ENCODE measurements around the gene PHB1.
"Not testable (repeated sequence)": the region's sequence is repeated elsewhere in the genome, so short reads cannot be mapped to it uniquely, and the experiment has no call there.

The PHB1 gene

DNA sequence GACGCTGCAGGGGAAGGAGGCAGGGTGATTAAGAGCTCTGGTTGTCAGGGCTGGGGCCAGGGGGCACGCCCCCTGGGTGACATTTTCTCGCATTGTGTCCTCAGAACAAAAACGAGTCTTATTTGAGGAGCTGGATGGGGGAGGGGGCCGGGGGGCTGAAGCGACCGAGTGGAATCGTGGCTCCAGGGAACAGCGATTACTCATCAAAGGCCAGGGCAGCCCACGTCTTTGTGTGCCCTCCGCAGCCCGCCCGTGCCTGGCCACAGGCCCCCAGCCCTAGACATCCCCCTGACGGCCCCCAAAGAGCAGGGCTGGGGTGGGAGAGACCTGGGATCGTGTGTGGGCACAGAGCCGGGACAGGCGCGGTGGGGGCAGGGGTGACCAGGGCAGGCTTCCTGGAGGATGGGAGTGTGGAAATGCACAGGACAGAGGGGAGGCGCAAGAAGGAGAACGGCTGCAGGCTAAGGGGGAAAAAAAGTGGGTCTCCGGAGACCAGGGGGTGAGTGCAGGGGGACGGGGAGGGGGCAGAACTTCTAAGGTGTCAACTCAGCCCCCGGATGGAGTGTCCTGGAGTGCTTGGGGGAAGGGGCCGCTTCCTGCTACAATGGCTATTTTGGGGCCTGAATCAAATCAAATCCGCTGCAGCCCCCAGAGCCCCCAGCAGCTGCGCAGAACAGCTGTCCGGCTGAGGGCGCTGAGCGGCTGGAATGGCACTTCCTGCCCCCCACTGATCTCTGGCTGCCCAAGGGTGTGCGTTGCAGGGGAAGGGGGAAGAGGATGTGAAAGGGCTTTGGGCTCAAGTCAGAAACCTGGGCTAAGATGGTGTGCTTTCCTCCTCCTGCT lies 24.0 kb upstream of the PHB1 start:
- Histone ChIP-seq H3K27me3 (ENCODE audit: control insufficient read depth, insufficient read depth, low read length) (peaks cover 30% of the 10 kb centered on the region), H3K36me3 (ENCODE audit: control insufficient read depth, insufficient read depth, low read length) (no peaks in the 10 kb centered on the region), H3K9me3 (ENCODE audit: control insufficient read depth, insufficient read depth, low read length) (no peaks in the 10 kb centered on the region), H3K4me3 (ENCODE audit: low read depth, low read length) (peak overlapping the region; percentile 54), H3K4me1 (ENCODE audit: control insufficient read depth, insufficient read depth, low read length) (peaks cover 9% of the 10 kb centered on the region), H3K9ac (ENCODE audit: low read depth, low read length) (no peak overlapping the region)

DNA sequence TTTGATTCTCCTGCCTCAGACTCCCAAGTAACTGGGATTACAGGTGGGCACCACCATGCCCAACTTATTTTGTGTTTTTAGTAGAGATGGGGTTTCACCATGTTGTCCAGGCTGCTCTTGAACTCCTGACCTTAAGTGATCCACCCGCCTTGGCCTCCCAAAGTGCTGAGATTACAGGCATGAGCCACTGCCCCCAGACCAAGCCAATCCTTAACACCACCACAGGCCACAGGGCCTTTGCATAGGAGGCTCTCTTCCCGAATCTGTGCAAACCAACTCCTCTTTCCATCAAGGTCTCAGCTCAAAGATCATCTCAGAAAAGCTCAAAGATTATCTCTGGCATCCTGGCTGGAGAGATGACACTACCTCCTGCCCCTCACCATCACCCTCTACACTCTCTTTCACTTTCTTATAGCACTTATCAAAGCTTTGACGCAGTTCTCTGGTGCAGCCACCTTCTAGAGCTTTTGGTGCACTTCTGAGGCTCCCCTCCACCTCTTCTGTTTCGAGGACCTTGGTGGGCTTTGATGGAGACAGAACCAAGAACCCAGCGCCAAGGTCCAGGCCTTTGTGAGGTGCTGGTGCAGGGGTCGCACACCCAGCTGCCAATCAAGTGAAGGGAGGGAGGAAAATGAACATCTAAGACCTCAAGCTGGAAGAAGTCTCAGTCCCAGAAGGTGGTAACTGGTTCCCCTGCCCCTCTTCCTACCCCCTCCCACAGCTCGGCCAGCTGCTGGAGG lies 23.2 kb upstream of the PHB1 start:
- H3K9ac ChIP-seq (ENCODE audit: low read depth, low read length), result no peak overlapping the region

DNA sequence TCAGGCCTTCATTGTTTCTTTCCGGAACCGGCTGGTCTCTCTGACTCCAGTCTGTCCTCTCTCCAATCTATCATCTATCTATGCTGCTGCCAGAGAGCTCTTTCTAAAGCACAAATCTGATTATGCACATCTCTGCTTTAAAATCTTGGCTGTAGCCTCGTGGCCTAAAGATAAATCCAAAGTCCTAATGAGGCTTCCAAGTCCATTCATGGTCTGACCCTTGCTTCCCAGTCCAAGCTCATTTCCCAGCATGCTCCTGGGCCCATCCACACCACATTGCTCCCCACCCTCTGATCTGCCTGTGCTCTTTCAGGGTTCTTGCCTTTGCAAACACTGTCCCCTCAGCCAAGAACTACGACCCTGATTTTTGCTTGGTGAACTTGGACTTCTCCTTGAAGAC lies 21.5 kb upstream of the PHB1 start:
- no peak overlapping the region for H3K4me3 ChIP-seq (ENCODE audit: low read depth, low read length)
- H3K9ac ChIP-seq (ENCODE audit: low read depth, low read length), result no peak overlapping the region
- peaks cover 9% of the 10 kb centered on the region for H3K4me1 ChIP-seq (ENCODE audit: control insufficient read depth, insufficient read depth, low read length)
- peaks cover 27% of the 10 kb centered on the region for H3K27me3 ChIP-seq (ENCODE audit: control insufficient read depth, insufficient read depth, low read length)
- no peaks in the 10 kb centered on the region for H3K9me3 ChIP-seq (ENCODE audit: control insufficient read depth, insufficient read depth, low read length)
- no peaks in the 10 kb centered on the region for H3K36me3 ChIP-seq (ENCODE audit: control insufficient read depth, insufficient read depth, low read length)

More for the DNA sequence above, 23.2 kb upstream of the PHB1 start:
- Histone ChIP-seq H3K4me1 (ENCODE audit: control insufficient read depth, insufficient read depth, low read length) (peaks cover 9% of the 10 kb centered on the region), H3K4me3 (ENCODE audit: low read depth, low read length) (peak overlapping the region; percentile 54), H3K9me3 (ENCODE audit: control insufficient read depth, insufficient read depth, low read length) (no peaks in the 10 kb centered on the region), H3K36me3 (ENCODE audit: control insufficient read depth, insufficient read depth, low read length) (no peaks in the 10 kb centered on the region), H3K27me3 (ENCODE audit: control insufficient read depth, insufficient read depth, low read length) (peaks cover 30% of the 10 kb centered on the region)

DNA sequence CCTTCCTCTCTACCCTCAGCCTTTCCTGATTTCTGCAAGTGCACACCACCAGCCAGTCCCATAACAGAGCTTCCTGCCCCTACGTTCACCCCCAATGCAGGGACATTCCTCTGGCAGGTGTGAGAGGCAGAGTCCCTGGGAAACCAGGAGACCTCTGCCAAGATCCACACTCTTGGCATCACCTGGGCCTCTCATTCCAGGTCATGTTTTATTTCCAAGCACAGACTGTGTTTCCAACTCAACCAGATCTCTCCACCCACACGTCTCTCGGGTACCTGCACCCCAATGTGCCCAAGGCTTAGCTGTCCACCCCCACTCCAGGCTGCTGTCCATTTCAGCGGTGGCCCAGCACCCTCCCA lies 21.0 kb upstream of the PHB1 start:
- H3K4me1 ChIP-seq (ENCODE audit: control insufficient read depth, insufficient read depth, low read length), result peaks cover 9% of the 10 kb centered on the region
- H3K27me3 ChIP-seq (ENCODE audit: control insufficient read depth, insufficient read depth, low read length), result peaks cover 27% of the 10 kb centered on the region
- H3K36me3 ChIP-seq (ENCODE audit: control insufficient read depth, insufficient read depth, low read length), result no peaks in the 10 kb centered on the region
- H3K9me3 ChIP-seq (ENCODE audit: control insufficient read depth, insufficient read depth, low read length), result no peaks in the 10 kb centered on the region
- no peak overlapping the region for H3K4me3 ChIP-seq (ENCODE audit: low read depth, low read length)
- H3K9ac ChIP-seq (ENCODE audit: low read depth, low read length), result no peak overlapping the region

DNA sequence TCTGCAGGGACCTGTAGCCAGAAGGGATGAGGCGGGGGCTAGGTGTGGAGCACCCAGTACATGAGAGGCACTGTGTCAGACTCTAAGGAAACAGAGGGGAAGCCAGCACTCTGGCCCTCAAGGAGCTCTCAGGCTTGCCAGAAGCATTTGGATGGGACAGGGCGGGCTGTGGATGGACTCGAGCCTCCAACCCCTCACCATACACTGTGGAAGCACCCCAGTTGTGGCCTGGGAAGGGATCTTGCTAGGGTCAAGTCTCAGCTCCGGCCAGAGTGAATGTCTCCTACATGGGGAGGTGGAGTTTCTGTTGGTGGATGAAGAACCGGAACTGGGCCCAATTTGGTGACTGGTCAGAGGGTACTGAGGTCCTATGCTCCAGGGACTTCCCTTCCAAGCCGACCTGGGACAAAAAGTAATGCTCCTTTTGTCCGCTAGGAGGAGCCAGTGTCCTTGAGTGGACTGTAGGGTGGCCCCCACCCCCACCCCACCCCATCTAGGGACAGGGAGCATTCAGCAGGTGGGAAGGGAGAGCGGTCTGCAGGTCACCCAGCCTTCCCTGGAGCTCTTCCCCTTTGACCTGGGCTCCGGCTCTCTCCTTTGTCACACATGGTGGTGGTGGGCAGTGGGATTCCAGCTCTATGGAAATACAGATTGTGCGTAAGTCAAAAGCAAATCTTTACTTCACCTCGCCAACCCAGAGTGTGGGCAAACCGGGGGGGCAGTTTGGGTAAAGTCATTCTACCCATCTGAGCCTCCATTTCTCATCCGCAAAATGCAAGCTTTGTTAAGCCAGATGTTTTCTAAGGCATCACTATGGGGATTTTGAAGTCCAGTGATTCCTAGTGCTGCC lies 20.4 kb upstream of the PHB1 start:
- H3K4me1 ChIP-seq (ENCODE audit: control insufficient read depth, insufficient read depth, low read length), result peaks cover 9% of the 10 kb centered on the region
- H3K36me3 ChIP-seq (ENCODE audit: control insufficient read depth, insufficient read depth, low read length), result no peaks in the 10 kb centered on the region
- peaks cover 27% of the 10 kb centered on the region for H3K27me3 ChIP-seq (ENCODE audit: control insufficient read depth, insufficient read depth, low read length)
- H3K9ac ChIP-seq (ENCODE audit: low read depth, low read length), result no peak overlapping the region
- no peaks in the 10 kb centered on the region for H3K9me3 ChIP-seq (ENCODE audit: control insufficient read depth, insufficient read depth, low read length)
- no peak overlapping the region for H3K4me3 ChIP-seq (ENCODE audit: low read depth, low read length)

DNA sequence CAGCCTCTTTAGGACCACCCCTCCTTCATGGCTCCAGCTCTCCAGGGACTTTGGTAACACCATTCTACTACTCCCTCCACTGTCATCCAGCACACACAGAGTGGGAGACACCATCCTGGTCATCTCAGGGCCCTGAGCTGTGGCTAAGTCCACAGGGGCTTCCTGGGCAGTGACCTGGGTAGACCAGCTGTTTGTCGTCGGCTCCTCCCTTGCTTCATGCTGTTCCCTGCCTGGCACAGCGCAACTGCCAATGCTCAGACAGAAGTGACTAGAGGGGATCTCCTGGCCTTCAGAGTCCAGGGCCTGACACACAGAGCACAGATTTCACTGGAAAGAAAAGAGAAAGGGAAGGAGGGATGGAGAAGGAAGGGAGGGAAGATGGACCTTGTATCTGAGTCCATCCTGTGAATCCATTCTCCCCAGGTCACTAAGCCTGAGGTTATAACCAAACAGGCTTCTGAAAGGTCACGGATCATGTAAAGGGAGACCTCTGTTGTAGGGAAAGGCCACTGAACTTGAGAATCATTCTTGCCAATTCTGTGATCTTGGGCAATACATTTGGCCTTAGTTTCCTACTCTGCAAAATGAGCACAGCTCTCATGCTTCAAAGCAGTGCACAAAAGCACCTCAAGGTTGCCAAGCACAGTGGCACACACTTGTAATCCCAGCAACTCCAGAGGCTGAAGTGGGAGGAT lies 18.5 kb upstream of the PHB1 start:
- Histone ChIP-seq H3K4me1 (ENCODE audit: control insufficient read depth, insufficient read depth, low read length) (peaks cover 5% of the 10 kb centered on the region), H3K4me3 (ENCODE audit: low read depth, low read length) (no peak overlapping the region), H3K27me3 (ENCODE audit: control insufficient read depth, insufficient read depth, low read length) (peaks cover 18% of the 10 kb centered on the region)

DNA sequence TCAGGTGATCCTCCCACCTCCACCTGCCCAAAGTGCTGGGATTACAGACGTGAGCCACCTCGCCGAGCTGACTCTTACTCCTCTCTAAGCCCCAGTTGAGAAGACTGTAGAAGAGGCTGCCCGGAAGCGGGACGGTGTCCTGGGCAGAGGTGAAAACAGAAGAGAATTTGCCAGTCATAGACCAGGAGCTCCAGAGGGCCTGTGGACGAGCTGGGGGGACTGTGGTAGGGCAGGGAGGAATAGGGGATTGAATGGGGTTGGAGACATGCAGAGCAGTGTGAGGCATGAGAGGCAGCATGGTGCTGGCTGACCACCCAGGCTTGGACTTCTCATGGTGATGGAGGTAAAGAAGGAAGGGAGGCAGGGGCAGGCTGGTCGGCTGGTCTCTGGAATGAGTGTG lies 17.1 kb upstream of the PHB1 start:
- peaks cover 5% of the 10 kb centered on the region for H3K4me1 ChIP-seq (ENCODE audit: control insufficient read depth, insufficient read depth, low read length)
- peaks cover 8% of the 10 kb centered on the region for H3K27me3 ChIP-seq (ENCODE audit: control insufficient read depth, insufficient read depth, low read length)
- H3K9me3 ChIP-seq (ENCODE audit: control insufficient read depth, insufficient read depth, low read length), result no peaks in the 10 kb centered on the region

More for the DNA sequence above, 18.5 kb upstream of the PHB1 start:
- Histone ChIP-seq H3K9ac (ENCODE audit: low read depth, low read length) (no peak overlapping the region), H3K9me3 (ENCODE audit: control insufficient read depth, insufficient read depth, low read length) (no peaks in the 10 kb centered on the region), H3K36me3 (ENCODE audit: control insufficient read depth, insufficient read depth, low read length) (no peaks in the 10 kb centered on the region)

DNA sequence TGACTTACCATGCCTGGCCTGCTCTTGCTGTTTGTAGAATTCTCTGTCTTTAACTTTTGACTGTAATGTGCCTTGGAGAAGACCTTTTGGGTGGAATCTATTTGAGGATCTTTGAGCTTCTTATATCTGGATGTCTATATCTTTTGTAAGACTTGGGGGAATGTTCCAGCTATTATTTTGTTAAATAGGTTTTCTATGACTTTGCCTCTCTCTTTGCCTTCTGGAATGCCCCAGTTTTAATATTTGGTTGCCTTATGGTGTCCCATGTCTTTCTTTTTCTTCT lies 10.3 kb upstream of the PHB1 start:
- no peak overlapping the region for H3K4me3 ChIP-seq (ENCODE audit: low read depth, low read length)
- H3K9ac ChIP-seq (ENCODE audit: low read depth, low read length), result no peak overlapping the region

More for the DNA sequence above, 17.1 kb upstream of the PHB1 start:
- no peak overlapping the region for H3K9ac ChIP-seq (ENCODE audit: low read depth, low read length)
- no peak overlapping the region for H3K4me3 ChIP-seq (ENCODE audit: low read depth, low read length)
- H3K36me3 ChIP-seq (ENCODE audit: control insufficient read depth, insufficient read depth, low read length), result no peaks in the 10 kb centered on the region

DNA sequence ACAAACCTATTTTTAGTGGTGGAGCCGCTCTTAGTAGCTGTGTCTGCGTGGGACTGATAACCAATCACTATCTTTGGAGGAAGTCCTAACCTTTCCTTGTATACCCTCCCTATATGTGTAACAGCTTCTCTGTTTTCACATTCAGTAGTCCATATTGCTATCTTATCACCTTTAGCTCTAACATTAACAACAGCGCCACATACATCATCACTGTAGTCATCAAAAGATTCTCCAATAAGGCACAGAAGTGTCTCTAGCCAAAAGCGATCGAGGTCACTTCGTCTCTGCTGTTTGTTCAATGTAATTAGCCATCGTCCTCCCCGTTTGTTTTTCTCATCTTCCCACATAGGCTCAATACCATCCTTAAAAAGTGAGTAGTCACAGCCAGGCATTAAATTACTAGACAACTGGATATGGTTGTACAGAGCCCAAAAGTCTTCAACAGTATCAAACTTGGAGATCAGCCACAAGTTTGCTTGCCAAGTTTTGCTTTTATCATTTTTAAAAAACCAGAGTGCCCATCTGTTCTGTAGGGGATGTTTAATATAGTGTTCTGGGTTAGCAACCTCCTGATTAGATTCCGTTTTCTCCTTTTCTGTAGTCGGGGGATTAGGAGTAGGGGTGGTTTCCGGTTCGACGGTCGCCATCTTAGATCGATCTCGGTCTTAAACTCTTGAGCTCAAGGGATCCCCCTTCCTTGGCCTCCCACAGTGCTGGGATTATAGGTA lies 9.8 kb upstream of the PHB1 start:
- not testable (repeated sequence) for H3K9ac ChIP-seq (ENCODE audit: low read depth, low read length); H3K4me1 ChIP-seq (ENCODE audit: control insufficient read depth, insufficient read depth, low read length); H3K9me3 ChIP-seq (ENCODE audit: control insufficient read depth, insufficient read depth, low read length); H3K27me3 ChIP-seq (ENCODE audit: control insufficient read depth, insufficient read depth, low read length); H3K36me3 ChIP-seq (ENCODE audit: control insufficient read depth, insufficient read depth, low read length); H3K4me3 ChIP-seq (ENCODE audit: low read depth, low read length)

More for the DNA sequence above, 10.3 kb upstream of the PHB1 start:
- Histone ChIP-seq H3K9me3 (ENCODE audit: control insufficient read depth, insufficient read depth, low read length) (no peaks in the 10 kb centered on the region), H3K27me3 (ENCODE audit: control insufficient read depth, insufficient read depth, low read length) (no peaks in the 10 kb centered on the region), H3K36me3 (ENCODE audit: control insufficient read depth, insufficient read depth, low read length) (no peaks in the 10 kb centered on the region), H3K4me1 (ENCODE audit: control insufficient read depth, insufficient read depth, low read length) (no peaks in the 10 kb centered on the region)

DNA sequence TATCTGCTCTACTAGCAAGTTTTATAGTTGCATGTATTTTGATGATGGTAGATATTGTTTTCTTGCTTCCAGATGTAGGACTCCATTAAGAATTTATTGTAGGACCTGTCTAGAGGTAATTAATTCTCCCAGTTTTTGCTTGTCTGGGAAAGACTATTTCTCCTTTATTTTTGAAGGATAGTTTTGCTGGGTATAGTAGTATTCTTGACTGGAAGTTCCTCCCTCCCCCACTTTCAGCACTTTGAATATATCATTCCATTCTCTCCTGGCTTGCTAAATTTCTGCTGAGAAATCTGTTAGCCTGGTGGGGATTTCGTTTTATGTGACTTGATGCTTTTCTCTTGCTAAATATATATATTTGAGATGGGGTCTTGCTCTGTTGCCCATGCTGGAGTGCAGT lies 8.0 kb upstream of the PHB1 start:
- no peak overlapping the region for H3K4me3 ChIP-seq (ENCODE audit: low read depth, low read length)
- no peaks in the 10 kb centered on the region for H3K27me3 ChIP-seq (ENCODE audit: control insufficient read depth, insufficient read depth, low read length)
- H3K36me3 ChIP-seq (ENCODE audit: control insufficient read depth, insufficient read depth, low read length), result no peaks in the 10 kb centered on the region
- H3K9ac ChIP-seq (ENCODE audit: low read depth, low read length), result no peak overlapping the region
- no peaks in the 10 kb centered on the region for H3K4me1 ChIP-seq (ENCODE audit: control insufficient read depth, insufficient read depth, low read length)
- H3K9me3 ChIP-seq (ENCODE audit: control insufficient read depth, insufficient read depth, low read length), result no peaks in the 10 kb centered on the region

DNA sequence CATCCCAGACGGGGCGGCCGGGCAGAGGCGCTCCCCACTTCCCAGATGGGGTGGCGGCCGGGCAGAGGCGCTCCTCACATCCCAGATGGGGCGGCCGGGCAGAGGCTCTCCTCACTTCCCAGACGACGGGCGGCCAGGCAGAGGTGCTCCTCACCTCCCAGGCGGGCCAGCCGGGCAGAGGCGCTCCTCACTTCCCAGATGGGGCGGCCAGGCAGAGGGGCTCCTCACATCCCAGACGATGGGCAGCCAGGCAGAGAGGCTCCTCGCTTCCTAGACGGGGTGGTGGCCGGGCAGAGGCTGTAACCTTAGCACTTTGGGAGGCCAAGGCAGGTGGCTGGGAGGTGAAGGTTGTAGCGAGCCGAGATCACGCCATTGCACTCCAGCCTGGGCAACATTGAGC lies 5.1 kb upstream of the PHB1 start:
- not testable (repeated sequence) for H3K9ac ChIP-seq (ENCODE audit: low read depth, low read length); H3K27me3 ChIP-seq (ENCODE audit: control insufficient read depth, insufficient read depth, low read length); H3K4me3 ChIP-seq (ENCODE audit: low read depth, low read length); H3K36me3 ChIP-seq (ENCODE audit: control insufficient read depth, insufficient read depth, low read length); H3K4me1 ChIP-seq (ENCODE audit: control insufficient read depth, insufficient read depth, low read length); H3K9me3 ChIP-seq (ENCODE audit: control insufficient read depth, insufficient read depth, low read length)
